Measurements from ENCODE around the gene ITGB2.

- no peak for TF ChIP-seq CTCF (IDR thresholded peaks at IDR 0.05)
- no peak for TF ChIP-seq CREM (CRISPR knock-in tag; IDR thresholded peaks at IDR 0.05)
- no peak for TF ChIP-seq ATF3 (CRISPR knock-in tag; conservative IDR thresholded peaks at IDR 0.05)
- TF ChIP-seq FOXK1 (CRISPR knock-in tag; IDR thresholded peaks at IDR 0.05): no peak
- no peak for TF ChIP-seq MAX (CRISPR knock-in tag; IDR thresholded peaks at IDR 0.05)
- no peak for TF ChIP-seq USF1 (CRISPR knock-in tag; IDR thresholded peaks at IDR 0.05)
- TF ChIP-seq E2F4 (CRISPR knock-in tag; IDR thresholded peaks at IDR 0.05; ENCODE audit: borderline replicate concordance, low read depth): no peak
- TF ChIP-seq ZNF121 (CRISPR knock-in tag; IDR thresholded peaks at IDR 0.05): no peak
- no peak for TF ChIP-seq ELF4 (CRISPR knock-in tag; IDR thresholded peaks at IDR 0.05; ENCODE audit: low read depth)
- TF ChIP-seq E2F5 (CRISPR knock-in tag; IDR thresholded peaks at IDR 0.05): no peak
- TF ChIP-seq CREB1 (CRISPR knock-in tag; IDR thresholded peaks at IDR 0.05): no peak
- no peak for TF ChIP-seq KAT7 (CRISPR knock-in tag; IDR thresholded peaks at IDR 0.05; ENCODE audit: borderline replicate concordance)
- TF ChIP-seq FOXP4 (CRISPR knock-in tag; IDR thresholded peaks at IDR 0.05): no peak
- TF ChIP-seq TEAD4 (CRISPR knock-in tag; IDR thresholded peaks at IDR 0.05): no peak
These were observed 39.7 kb upstream of the ITGB2 start for GRCh38 chr21:44960141-44961092.
